GM18870 (cell line): ENCODE results near the gene LRRN4CL.
"Not testable (repeated sequence)": the region's sequence is repeated elsewhere in the genome, so short reads cannot be mapped to it uniquely, and the experiment has no call there.

Experiments
- ATAC-seq: cut with Tn5 transposase; IDR thresholded peaks from one replicate; pipeline ENCODE4 v1.9.1; 2021; ENCODE audit warnings: moderate library complexity; ENCODE audit not compliant: unreplicated experiment

Gene LRRN4CL

DNA sequence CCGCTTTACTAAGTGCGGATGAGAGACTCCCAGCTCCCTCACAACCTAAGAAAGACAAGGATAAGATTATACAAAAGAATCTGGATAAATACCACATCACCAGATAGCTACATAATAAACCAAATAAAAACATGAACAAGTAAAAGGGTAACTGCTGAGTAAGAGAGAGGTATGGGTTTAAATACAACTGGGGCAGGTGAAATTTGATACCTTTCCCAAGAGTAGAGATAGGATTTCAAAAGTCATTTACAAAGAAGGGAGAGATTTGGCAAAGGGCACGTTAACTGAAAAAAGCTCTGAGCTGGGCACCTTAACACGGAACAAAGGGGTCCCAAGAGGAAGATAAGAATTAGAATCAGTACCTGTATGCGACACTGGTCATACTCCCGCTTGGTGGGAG, 12.2 kb downstream of the LRRN4CL start:
- no peak for ATAC-seq

DNA sequence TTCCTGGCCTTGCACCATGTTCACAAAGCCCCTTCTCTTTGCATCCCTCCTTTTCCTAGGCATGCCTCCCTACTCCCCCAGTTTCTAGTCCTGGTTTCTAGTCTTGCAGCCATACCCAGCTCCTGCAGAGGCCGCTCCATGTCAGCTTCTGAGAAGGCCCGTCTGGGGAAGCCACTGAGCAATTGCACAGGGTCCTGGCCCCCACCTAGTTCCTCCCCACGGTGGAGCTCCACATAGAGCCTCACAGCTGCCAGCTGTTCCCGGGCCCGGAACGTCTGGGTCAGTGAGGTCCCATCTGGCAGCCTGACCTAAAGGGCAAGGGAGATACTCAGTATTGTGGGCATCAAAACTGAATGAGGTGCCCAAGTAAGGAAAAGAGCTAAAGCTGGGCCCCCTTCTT, 12.6 kb downstream of the LRRN4CL start:
- no peak for ATAC-seq

DNA sequence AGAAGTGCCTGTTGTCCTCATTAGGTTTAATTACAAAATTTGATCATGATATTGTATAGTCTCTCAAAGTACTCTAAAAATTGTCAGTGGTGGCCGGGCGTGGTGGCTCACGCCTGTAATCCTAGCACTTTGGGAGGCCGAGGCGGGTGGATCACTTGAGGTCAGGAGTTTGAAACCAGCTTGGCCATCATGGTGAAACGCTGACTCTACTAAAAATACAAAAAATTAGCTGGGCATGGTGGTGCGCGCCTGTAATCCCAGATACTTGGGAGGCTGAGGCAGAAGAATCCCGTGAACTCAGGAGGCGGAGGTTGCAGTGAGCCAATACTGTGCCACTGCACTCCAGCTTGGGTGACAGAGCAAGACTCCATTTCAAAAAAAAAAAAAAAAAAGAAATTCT, 13.9 kb downstream of the LRRN4CL start:
- not testable (repeated sequence) for ATAC-seq

GRCh38 chr11:62673196-62673525, 16.2 kb downstream of the LRRN4CL start:
- no peak for ATAC-seq

- peak; percentile 46 for ATAC-seq
Measured at GRCh38 chr11:62671608-62672389, 17.5 kb downstream of the LRRN4CL start, which contains the start of the genes LBHD1 and UQCC3. LBHD1 (minus strand) TSS chr11:62672267; CDS start chr11:62670031, 2,236 bp downstream. UQCC3 (plus strand) TSS chr11:62671673; CDS start chr11:62671746, 73 bp downstream.

DNA sequence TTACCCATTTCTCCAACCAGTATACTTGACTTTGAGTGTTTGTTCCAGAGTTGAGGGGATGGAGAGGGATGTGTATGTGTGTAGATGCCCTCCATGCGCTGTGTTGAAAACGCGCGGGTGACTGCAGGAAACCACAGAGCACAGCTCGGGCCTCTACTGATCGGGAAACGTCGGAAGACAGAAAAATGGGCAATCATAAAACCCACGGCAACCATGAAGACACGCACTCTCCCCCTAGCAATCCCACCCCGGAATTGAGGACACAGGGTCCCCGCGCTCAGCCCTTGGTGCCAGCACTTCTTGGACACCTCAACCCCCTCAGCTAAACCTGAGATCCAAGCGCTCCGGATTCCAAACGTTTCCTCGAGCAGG, 18.1 kb downstream of the LRRN4CL start:
- ATAC-seq, result no peak

DNA sequence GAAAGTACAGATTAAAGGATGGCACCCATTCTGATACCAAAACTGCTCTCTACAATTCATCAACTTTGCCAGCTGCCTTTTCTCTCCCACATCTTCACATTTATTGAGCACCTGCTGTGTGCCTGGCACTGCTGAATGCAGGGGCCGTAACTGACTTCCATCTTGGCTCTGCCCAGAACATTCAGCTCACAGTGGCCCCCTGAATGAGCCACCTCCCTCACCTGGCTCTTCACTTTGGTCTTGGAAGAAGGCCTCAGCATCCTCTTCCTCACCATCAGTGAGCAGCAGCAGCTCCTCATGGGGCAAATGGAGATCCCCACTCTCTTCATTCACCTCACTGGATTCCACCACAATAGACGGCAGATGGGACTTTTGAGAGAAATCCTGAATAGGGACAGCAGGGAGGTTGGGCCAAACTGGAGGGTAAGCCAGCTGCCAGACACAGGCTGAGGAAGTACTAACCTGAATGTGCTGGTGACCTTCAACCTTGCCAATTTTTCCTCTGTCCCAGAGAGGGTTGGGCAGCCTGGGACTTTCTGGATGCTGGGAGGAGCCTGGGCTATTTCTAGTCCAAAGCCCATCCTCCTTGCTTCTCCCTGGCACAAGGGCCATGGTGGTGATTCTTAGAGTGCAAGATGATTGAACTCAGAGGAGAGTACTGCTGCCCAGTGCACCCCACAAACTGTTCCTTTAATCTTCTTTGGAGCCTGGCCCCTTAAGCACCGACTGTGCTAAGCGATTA, 19.7 kb downstream of the LRRN4CL start:
- ATAC-seq, result no peak

DNA sequence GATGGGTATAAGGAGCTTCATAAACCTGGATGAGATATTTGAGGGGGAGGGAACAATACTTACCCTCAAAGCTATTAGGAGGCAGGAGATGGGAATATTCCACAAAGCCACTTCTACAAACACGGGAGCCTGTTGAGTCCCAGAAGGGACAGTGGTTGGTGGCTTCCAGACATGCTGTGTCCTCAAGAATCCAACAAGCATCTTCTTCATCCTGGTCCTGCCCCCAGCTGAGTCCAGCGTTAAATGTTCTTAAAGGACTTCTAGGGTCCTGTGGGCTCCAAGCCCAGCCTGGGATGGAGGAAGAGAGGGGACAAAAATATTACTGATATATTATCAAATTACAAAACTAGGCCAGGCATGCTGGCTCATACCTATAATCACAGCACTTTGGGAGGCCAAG, 21.9 kb downstream of the LRRN4CL start:
- ATAC-seq, result no peak

GRCh38 chr11:62666259-62666926, 22.9 kb downstream of the LRRN4CL start:
- no peak for ATAC-seq

- ATAC-seq, result peak; percentile 11
Measured at GRCh38 chr11:62665599-62666258, 23.6 kb downstream of the LRRN4CL start.

DNA sequence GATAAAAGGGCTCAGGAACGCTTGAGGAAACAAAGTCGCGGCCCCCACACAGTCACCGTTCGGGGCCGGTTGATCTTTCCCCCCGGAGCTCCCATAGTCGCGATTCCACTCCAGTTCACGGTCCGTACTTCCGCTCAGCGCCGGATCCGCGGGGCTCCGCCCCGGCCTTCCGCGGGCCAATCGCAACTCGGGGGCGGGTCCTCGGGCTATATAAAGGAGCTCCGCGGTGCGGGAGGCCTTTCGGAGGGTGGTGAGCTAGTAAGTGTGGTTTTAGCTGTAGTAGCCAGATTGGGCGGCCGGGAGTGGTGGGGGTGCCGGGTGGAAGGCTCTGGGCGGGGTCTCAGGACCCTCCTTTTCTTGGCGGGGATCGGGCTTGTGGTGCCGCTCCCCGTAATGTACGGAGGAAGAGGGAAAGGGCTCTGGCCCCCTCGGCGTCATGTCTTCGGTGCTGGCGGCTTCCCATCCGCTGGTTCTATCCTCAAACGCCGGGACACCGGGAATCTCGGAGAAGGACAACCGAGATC, 24.2 kb downstream of the LRRN4CL start, which contains the start of the genes C11orf98 and CSKMT:
TSS of gene C11orf98 (minus strand) at position 136 of the 524 bp plus-strand sequence. CDS start at position 95, 41 bp downstream.
TSS of gene CSKMT (plus strand) at position 238 of the 524 bp plus-strand sequence. CDS start 568 bp downstream, outside the sequence.
- ATAC-seq, result peak; percentile 68

DNA sequence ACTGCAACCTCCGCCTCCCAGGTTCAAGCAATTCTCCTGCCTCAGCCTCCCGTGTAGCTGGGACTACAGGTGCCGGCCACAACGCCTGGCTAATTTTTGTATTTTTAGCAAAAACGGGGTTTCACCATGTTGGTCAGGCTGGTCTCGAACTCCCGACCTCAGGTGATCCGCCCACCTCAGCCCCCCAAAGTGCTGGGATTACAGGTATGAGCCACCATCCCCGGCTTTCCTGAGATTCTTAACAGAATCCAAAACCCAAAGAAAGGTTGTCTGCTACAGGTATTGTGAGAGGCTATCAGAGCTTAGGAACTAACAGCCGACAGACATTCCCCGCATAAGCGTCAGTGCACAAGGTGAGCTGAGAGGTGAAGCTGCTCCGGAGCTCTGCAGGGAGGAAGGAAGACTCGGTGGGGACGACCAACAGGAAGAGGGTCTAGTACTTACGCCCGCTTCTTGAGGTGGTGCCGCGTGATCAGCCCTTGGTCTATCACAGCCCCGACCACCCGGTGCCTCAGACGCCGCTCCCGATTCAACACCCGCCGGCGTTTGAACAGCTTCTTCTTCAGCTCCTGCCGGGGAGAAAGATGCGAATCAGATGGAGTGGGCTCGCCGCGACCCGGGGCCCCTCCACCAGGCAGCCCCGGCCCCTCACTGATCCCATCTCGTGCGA, 24.8 kb downstream of the LRRN4CL start:
- peak; percentile 4 for ATAC-seq

DNA sequence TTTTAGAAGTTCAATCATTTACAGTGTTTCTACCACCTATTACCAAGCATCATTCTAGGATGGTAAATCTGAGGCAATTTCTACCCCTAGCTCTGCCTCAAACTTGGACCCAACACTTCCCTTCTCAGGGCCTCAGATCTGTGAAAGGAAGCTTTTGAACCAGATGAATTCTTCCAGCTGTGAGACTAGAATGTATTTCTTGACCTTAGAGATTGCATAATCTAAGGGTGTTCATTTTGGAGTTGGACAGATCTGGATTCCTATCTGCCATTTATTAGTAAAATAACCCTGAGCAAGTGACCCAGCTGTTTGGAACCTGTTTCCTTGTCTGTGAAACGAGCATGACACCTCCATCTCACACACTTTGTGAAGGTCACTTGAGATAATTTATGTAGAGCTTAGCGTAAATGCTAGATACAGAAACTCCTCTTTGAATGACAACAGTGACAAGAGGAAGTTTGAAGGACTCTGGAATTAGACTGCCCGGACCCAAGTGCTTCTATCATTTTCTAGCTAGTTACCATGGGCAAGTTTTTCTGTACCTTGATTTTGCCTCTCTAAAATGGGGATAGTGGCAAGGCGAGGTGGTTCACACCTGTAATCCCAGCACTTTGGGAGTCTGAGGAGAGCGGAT, 32.4 kb downstream of the LRRN4CL start:
- no peak for ATAC-seq

DNA sequence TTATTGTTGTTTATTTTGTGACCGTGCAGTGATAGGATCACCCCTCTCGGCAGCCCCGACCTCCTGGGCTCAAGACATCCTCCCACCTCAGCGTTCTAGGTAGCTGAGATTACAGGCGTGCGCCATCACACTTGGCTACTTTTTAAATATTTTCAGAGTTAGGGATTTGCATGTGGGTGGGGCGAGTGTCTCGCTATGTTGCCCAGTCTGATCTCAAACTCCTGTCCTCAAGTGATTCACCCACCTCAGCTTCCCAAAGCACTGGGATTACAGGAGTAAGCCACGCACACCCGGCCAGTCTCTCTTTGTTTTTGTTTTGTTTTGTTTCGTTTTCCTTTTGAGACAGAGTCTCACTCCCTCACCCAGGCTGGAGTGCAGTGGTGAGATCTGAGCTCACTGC, 35.0 kb downstream of the LRRN4CL start:
- no peak for ATAC-seq

- ATAC-seq, result peak; percentile 16
Measured at GRCh38 chr11:62652161-62653006, 36.9 kb downstream of the LRRN4CL start.

DNA sequence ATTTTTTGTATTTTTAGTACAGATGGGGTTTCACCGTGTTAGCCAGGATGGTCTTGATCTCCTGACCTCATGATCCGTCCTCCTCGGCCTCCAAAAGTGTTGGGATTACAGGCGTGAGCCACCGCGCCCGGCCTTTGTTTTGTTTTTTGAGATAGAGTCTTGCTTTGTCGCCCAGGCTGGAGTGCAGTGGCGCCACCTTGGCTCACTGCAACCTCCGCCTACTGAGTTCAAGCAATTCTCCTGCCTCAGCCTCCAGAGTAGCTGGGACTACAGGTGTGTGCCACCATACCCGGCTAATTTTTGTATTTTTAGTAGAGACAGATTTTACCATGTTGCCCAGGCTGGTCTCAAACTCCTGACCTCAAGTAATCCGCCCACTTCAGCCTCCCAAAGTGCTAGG, 39.0 kb downstream of the LRRN4CL start:
- ATAC-seq, result not testable (repeated sequence)

DNA sequence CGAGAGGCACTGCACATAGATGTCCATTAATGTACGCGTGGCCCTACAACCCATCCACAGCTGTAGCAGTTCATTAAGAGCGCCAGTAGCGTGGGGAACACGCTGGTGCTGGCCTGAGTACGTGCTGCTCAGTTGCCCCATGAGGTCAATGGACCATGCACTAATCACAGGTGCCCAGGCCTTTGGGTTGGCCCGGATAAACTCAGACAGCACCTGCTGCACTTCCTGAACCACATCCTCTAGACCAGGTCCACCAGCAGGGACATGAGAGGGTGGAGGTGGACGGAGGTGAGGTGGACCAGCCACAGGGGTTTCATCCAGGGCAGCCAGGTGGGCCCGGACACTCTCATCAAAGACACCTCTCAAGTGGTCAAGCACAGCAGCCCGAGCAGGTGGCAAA, 39.8 kb downstream of the LRRN4CL start:
- ATAC-seq, result no peak

GRCh38 chr11:62648967-62649364, 40.4 kb downstream of the LRRN4CL start:
- no peak for ATAC-seq
